ENCODE data around the gene IFI6.

DNA sequence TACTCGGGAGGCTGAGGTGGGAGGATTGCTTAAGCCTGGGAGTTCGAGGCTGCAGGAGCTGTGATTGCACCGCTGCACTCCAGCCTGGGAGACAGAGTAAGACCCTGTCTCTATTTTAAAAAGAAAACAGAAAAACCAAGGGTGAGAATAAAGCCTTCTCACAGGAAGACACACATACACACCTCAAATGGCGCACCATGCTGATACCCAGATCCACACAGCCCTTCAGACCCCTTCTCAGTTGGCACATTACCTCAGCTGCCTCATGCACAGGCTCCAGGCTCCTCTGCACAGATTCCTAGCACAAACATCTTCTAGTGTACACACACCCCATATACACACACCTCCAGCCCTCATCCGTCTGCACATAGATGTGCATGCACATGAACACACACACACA is 44.9 kb downstream of the IFI6 start:
- TF ChIP-seq, protein P1, sequence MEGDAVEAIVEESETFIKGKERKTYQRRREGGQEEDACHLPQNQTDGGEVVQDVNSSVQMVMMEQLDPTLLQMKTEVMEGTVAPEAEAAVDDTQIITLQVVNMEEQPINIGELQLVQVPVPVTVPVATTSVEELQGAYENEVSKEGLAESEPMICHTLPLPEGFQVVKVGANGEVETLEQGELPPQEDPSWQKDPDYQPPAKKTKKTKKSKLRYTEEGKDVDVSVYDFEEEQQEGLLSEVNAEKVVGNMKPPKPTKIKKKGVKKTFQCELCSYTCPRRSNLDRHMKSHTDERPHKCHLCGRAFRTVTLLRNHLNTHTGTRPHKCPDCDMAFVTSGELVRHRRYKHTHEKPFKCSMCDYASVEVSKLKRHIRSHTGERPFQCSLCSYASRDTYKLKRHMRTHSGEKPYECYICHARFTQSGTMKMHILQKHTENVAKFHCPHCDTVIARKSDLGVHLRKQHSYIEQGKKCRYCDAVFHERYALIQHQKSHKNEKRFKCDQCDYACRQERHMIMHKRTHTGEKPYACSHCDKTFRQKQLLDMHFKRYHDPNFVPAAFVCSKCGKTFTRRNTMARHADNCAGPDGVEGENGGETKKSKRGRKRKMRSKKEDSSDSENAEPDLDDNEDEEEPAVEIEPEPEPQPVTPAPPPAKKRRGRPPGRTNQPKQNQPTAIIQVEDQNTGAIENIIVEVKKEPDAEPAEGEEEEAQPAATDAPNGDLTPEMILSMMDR (IDR thresholded peaks at IDR 0.05; ENCODE audit: insufficient read depth, low read depth, low read length) = no peak
- TF ChIP-seq EZH2 (IDR thresholded peaks at IDR 0.05; ENCODE audit: insufficient read depth, low read length) = no peak
